Measurements from ENCODE around the gene PHETA1. TPM values are rescaled to one million over a fixed set of nuclear protein-coding genes. Genes with fewer than 3 reads are reported as not detected.

PHETA1 gene
- total RNA-seq, 1 donor from 2014 or later = 34.8 TPM

DNA sequence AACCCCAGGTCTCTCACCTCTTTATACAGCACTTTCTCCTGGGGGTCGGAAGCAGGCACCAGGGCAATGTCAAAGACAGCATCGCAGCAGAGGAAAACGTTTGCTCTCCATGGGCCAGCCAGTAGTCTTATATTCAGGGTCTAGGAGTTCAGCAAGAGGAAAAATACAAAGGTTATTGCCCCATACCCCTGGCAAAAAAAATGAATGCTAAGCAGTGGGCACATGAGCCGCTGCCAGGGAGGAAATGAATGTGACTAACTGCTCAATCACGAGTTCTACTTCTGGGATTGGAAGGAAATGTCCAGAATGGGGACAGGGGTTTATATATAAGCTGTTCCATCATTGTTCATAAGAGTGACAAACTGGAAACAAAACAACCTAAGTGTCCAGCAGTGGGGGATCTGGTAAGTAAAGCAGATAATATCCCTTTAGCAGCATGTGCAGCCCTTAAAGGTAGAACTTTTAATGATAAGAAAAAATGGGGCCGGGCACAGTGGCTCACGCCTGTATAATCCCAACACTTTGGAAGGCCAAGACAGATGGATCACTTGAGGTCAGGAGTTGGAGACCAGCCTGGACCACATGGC lies 53.8 kb downstream of the PHETA1 start:
- no peak for DNase-seq (ENCODE audit: low read depth, low spot score)
- H3K4me3 Mint-ChIP-seq = no peak overlapping the region
- peaks cover 6% of the 10 kb centered on the region for H3K27me3 Mint-ChIP-seq (ENCODE audit: low read depth)
- TF ChIP-seq, protein P1, sequence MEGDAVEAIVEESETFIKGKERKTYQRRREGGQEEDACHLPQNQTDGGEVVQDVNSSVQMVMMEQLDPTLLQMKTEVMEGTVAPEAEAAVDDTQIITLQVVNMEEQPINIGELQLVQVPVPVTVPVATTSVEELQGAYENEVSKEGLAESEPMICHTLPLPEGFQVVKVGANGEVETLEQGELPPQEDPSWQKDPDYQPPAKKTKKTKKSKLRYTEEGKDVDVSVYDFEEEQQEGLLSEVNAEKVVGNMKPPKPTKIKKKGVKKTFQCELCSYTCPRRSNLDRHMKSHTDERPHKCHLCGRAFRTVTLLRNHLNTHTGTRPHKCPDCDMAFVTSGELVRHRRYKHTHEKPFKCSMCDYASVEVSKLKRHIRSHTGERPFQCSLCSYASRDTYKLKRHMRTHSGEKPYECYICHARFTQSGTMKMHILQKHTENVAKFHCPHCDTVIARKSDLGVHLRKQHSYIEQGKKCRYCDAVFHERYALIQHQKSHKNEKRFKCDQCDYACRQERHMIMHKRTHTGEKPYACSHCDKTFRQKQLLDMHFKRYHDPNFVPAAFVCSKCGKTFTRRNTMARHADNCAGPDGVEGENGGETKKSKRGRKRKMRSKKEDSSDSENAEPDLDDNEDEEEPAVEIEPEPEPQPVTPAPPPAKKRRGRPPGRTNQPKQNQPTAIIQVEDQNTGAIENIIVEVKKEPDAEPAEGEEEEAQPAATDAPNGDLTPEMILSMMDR (conservative IDR thresholded peaks at IDR 0.05) = no peak
- H3K9me3 Mint-ChIP-seq = no peaks in the 10 kb centered on the region
- H3K36me3 Mint-ChIP-seq (ENCODE audit: low read depth) = no peaks in the 10 kb centered on the region
- H3K4me1 Mint-ChIP-seq = peaks cover 6% of the 10 kb centered on the region
- no peak overlapping the region for H3K27ac Mint-ChIP-seq (ENCODE audit: unreplicated experiment)

DNA sequence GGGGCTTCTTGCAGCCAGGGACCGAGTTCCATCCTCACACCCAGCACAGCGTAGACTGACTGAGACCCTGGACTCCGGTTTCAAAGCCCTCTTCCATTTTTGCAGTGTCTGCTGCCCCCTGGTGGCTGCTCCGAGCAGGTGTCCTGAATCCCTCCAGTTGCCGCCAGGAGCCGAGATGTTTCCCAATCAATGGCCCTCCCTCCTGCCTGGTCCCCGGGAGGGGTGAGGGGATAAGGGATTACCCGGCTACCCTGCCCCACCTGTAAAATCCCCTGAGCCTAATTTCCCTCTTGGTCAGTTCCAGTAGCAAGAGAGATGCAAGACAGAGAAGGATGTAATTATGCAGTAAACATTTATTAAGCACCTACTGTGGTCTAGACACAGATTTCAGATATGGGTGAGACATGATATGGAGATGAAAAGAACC lies 55.0 kb downstream of the PHETA1 start:
- Mint-ChIP-seq H3K4me1 (peaks cover 6% of the 10 kb centered on the region), H3K27me3 (ENCODE audit: low read depth) (peaks cover 6% of the 10 kb centered on the region), H3K27ac (ENCODE audit: unreplicated experiment) (no peak overlapping the region), H3K9me3 (no peaks in the 10 kb centered on the region), H3K36me3 (ENCODE audit: low read depth) (no peaks in the 10 kb centered on the region), H3K4me3 (no peak overlapping the region)
- DNase-seq (ENCODE audit: low read depth, low spot score) = peak; percentile 92
- TF ChIP-seq, protein P1 (conservative IDR thresholded peaks at IDR 0.05) = peak; percentile 96

DNA sequence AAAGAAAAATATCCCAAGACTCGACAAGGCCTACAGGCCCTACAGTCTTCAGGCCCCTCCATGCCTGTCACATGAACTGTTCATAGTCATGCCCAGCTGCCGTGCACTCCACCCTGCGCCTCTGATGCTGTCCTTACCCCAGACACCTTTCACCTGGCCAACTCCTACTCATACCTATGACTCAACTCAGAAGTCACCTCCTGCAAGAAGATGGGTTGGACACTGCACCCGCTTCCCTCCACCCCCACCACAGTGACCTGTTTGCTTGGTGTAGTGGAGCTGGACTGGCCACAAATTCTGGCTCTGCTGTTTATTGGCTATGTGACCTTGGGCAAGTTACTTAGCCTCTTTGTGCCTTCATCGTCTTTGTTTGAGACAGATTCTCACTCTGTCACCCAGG lies 56.2 kb downstream of the PHETA1 start:
- Mint-ChIP-seq H3K9me3 (no peaks in the 10 kb centered on the region), H3K27ac (ENCODE audit: unreplicated experiment) (no peak overlapping the region), H3K4me1 (peaks cover 6% of the 10 kb centered on the region), H3K27me3 (ENCODE audit: low read depth) (peaks cover 6% of the 10 kb centered on the region), H3K4me3 (no peak overlapping the region), H3K36me3 (ENCODE audit: low read depth) (no peaks in the 10 kb centered on the region)
- no peak for DNase-seq (ENCODE audit: low read depth, low spot score)
- TF ChIP-seq, protein P1 (conservative IDR thresholded peaks at IDR 0.05) = no peak

DNA sequence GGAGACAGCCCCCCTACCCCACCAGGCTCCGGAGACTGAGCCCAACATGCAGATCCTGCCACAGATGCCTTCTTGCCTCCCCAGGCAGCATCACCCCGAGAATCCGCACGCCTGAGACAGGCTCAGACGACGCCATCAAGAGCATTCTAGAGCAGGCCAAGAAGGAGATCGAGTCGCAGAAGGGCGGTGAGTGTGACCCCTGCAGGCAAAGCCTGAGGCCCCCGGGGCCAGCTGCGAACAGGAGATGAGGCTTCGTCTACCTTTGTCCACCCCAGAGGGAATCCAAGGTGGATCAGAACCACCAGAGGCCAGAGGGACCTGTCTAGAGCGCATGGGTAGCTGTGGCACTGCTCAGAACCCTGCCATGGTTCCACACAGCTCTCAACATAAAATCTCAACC lies 56.9 kb downstream of the PHETA1 start:
- Mint-ChIP-seq H3K27ac (ENCODE audit: unreplicated experiment) (no peak overlapping the region), H3K36me3 (ENCODE audit: low read depth) (no peaks in the 10 kb centered on the region), H3K4me3 (no peak overlapping the region), H3K4me1 (peaks cover 6% of the 10 kb centered on the region), H3K9me3 (no peaks in the 10 kb centered on the region), H3K27me3 (ENCODE audit: low read depth) (peaks cover 6% of the 10 kb centered on the region)
- TF ChIP-seq, protein P1 (conservative IDR thresholded peaks at IDR 0.05) = no peak
- no peak for DNase-seq (ENCODE audit: low read depth, low spot score)

DNA sequence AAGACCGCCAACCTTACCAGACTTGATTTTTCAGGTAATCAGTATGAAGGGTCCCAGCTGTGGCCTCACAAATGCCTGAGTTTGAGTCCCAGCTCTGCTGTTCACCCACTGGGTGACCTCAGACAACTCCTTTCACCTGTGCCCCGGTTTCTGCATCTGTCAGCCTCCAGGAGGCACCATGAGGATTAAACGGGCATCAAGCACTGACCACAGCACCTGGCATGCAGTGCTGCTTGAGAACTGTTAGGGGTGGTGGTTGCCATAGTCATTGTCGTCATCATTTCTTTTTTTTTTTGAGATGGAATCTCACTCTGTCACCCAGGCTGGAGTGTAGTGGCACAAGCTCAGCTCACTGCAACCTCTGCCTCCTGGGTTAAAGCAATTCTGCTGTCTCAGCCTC lies 57.9 kb downstream of the PHETA1 start:
- DNase-seq (ENCODE audit: low read depth, low spot score) = no peak
- Mint-ChIP-seq H3K4me1 (peaks cover 6% of the 10 kb centered on the region), H3K36me3 (ENCODE audit: low read depth) (no peaks in the 10 kb centered on the region), H3K4me3 (no peak overlapping the region), H3K27me3 (ENCODE audit: low read depth) (peaks cover 4% of the 10 kb centered on the region), H3K9me3 (no peaks in the 10 kb centered on the region), H3K27ac (ENCODE audit: unreplicated experiment) (no peak overlapping the region)
- TF ChIP-seq, protein P1 (conservative IDR thresholded peaks at IDR 0.05) = no peak

Other genes starting within 250 kb of the PHETA1 start
- gene SH2B3, start 36.8 kb upstream of the PHETA1 start, total RNA-seq = 11.3 and 11.8 TPM in 2 replicates
- gene ATXN2, start 230.2 kb upstream of the PHETA1 start, total RNA-seq = 69.2 and 71.0 TPM in 2 replicates